ENCODE results near the gene MTFR2. TPM values are rescaled to one million over a fixed set of nuclear protein-coding genes. Genes with fewer than 3 reads are reported as not detected.

MTFR2 gene
- 1 to 10 TPM in 2 of 4 donors, under 1 TPM in 1, not detected in 1; 0.63 to 4.2 (median 2.5) TPM for total RNA-seq

DNA sequence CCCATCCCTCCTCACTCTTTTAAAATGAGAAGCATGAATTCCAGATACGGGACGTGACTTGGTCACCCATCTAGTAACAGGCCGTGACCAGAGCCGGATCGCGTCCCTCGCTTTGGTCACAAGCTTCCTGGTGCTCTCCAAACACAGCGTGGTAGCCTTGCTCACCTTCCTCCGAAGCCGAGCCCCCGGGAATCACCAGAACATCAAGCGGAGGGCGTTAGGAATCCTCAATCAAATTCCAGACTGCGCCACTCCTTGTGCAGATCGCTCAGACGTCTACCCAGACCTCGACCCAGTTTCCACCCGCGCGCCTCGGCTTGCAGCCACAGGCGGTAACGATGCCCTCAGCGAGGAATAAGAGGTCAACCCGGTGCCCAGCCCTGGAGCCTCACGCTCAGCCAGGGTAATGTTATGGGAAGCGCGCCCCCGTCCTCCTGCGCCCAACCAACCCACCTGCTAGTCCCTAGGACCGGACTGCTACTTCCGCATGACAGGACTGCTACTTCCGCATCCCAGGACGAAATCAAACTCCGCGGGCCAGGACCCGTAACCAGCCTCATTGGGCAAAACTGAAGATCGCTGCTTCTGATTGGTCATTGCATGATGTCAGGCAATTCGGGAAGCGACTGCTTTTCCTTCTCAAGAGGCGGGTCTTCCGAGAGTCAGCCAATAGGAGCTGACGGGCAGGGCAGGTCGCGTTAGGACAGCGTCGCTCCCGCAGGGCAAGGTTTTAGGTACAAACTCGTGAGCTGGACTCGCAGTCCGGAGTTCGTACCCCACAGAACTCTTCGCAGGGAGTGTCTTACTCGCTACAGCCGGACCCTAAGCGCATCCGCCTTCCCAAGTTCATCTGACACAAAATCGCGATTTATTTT, at the start of gene MTFR2:
TSS of gene MTFR2 (minus strand) at position 501 of the 875 bp plus-strand sequence. CDS start 1,212 bp downstream, outside the sequence.
- ATAC-seq (ENCODE audit: low FRiP score): peak; percentile 98

DNA sequence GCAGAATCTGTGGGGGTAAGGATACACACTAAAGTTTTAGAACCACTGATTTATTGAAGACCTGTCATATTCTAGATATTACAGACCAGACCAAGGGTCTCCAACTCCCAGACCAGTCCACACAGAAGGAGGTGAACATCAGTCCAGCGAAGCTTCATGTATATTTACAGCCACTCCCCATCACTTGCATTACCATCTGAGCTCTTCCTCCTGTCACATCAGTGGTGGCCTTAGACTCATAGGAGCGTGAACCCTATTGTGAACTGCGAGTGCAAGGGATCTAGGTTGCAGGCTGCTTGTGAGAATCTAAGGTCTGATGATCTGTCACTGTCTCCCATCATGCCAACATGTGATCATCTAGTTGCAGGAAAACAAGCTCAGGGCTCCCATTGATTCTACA, 44.5 kb upstream of the MTFR2 start:
- ATAC-seq (ENCODE audit: low FRiP score) (no peak), DNase-seq (ENCODE audit: low spot score) (no peak)
- TF ChIP-seq, protein P1, sequence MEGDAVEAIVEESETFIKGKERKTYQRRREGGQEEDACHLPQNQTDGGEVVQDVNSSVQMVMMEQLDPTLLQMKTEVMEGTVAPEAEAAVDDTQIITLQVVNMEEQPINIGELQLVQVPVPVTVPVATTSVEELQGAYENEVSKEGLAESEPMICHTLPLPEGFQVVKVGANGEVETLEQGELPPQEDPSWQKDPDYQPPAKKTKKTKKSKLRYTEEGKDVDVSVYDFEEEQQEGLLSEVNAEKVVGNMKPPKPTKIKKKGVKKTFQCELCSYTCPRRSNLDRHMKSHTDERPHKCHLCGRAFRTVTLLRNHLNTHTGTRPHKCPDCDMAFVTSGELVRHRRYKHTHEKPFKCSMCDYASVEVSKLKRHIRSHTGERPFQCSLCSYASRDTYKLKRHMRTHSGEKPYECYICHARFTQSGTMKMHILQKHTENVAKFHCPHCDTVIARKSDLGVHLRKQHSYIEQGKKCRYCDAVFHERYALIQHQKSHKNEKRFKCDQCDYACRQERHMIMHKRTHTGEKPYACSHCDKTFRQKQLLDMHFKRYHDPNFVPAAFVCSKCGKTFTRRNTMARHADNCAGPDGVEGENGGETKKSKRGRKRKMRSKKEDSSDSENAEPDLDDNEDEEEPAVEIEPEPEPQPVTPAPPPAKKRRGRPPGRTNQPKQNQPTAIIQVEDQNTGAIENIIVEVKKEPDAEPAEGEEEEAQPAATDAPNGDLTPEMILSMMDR (IDR thresholded peaks at IDR 0.05): no peak

More for the DNA sequence above, at the start of gene MTFR2:
- DNase-seq (ENCODE audit: low spot score): peak; percentile 86
- TF ChIP-seq, protein P1 (IDR thresholded peaks at IDR 0.05): no peak

DNA sequence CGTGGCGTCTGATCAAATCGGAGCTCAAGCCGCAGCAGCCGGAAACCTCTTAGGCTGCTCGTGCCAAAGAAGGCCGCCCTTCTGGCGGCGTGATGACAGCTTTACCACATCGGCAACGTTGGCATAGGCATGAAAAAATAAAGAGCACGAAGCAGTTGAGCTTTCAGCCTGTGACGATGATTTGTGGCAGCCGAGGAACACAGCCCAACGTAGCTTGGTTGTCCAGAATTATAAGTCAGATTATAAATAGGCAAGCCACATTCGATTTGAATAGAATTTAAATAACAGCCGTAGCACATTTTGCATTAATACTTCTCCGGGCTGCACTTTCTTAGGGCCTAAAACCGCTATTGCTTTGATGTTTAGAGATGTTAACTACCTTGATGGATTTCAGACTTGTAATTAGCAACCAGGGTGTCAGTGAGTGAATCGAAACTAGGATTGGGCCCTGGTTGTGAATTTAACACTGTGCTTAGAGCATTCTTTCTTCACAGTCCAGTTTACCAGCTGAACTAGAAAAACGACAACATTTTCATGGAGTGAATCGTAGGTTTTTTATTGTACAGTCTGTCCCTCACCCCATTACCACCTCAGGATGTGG, 40.4 kb upstream of the MTFR2 start:
- TF ChIP-seq, protein P1 (IDR thresholded peaks at IDR 0.05): no peak
- DNase-seq (ENCODE audit: low spot score) (peak; percentile 31), ATAC-seq (ENCODE audit: low FRiP score) (peak; percentile 25)

DNA sequence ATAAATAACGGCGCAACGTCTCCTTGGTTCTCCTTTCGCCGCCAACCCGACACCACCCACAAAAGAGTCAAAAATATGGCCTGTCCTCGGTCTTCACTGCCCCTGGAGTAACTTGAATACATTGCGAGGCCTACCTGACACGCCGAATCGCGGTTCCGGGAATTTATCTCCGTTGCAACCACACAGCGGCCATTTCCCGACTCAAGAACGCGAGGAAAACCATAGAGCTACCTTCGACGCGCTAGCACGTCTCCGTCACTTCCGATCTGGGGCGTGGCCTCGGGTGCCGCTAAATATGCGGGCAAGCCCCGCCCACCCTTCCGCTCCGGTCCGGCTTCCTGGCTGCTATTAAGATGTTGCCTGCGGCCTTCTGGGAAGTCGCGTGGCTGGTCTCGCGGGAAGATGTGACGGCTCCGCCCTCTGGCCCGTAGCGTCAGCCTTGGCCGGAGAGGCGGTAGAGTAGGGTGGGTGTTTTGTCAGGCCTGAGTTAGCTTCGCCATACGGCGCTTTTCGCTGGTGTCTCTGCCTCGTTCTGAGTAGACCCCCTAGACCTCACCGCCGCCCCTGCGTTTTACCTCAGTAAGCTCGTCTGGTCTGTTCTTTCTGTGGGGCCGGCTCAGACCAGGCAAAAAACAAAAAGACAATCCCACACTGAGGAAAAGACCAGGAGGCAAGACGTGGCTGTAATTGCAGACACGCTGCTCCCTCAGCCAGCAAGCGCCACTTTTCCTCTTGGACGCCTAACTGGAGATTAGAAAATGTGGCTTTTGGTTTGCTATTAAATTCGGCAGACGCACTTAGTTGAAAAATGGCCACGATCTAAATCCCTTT, 39.7 kb upstream of the MTFR2 start, which contains the start of gene BCLAF1:
TSS of gene BCLAF1 (minus strand) at position 268 of the 831 bp plus-strand sequence. CDS start 9,980 bp downstream, outside the sequence.
- ATAC-seq (ENCODE audit: low FRiP score) (peak; percentile 92), DNase-seq (ENCODE audit: low spot score) (peak; percentile 98)
- TF ChIP-seq, protein P1 (IDR thresholded peaks at IDR 0.05): no peak

DNA sequence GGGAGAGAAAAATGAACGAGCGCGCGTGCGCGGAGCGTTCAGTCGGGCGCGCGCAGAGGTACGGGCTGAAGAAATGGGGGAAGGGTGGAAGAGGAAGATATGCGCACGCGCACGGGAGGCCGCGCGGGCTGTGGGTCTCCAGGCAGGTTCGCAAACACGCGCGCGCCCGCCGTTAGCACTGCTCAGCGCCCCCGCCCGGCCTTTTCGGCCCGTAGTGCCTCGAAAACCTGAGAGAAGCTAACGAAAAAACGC, 39.1 kb upstream of the MTFR2 start:
- DNase-seq (ENCODE audit: low spot score) (peak; percentile 73), ATAC-seq (ENCODE audit: low FRiP score) (peak; percentile 79)
- TF ChIP-seq, protein P1 (IDR thresholded peaks at IDR 0.05): no peak

DNA sequence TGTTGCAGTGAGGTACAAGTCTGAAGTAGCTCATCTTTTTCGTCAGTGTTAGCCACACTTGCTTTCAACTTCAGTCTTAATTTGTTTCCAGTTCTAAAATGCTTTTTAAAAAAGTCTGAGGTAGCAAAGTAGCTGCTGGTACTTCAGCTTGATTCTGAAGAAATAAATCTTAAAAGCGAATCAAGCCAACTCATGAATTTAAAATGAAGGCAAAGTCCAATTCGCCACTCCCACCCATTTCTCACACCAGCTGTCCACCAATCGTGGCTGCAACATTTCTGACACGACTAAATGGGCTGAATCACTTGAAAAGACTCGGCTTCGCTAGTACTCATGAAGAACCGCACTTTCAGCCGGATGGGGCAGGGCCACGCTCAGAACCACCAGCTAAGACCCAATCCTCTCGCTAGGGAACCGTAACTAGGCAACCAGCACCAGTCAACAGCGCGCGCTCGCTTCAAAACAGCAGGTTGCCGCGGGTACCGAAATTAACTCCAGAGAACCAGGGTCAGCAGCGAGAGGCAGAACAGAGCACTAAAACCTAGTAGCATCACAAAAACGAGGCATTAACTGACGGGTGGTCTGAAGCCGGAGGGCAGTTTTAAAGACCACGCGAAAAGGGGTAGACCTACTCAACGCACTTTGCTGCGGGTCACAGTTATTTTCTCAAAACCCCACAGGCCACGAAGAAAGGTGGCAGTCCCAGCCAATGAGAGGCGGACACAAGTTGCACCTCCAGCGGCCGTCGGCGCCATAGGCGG, 38.6 kb upstream of the MTFR2 start:
- TF ChIP-seq, protein P1 (IDR thresholded peaks at IDR 0.05): peak in 1 of 3 donors; percentile 3
- peak; percentile 81 for ATAC-seq (ENCODE audit: low FRiP score)
- DNase-seq (ENCODE audit: low spot score): peak; percentile 68
